ENCODE data around the gene WDPCP.

GRCh38 chr2:63486861-63487290, 101.4 kb downstream of the WDPCP start:
- TF ChIP-seq CTCF (IDR thresholded peaks at IDR 0.05) (peak; percentile 34), POLR2AphosphoS5 (IDR thresholded peaks at IDR 0.05; ENCODE audit: low read depth, low read length) (no peak), REST (IDR thresholded peaks at IDR 0.05; ENCODE audit: insufficient read depth in 1 of 2, low read depth in 2 of 2, low read length in 1 of 2) (no peak)
